HG02852 (cell line): Measurements from ENCODE around the gene RERG.
"Not testable (repeated sequence)": the region's sequence is repeated elsewhere in the genome, so short reads cannot be mapped to it uniquely, and the experiment has no call there.

Experiments
- ATAC-seq: cut with Tn5 transposase; IDR thresholded peaks from one replicate; pipeline ENCODE4 v1.9.1; 2021; ENCODE audit warnings: mild to moderate bottlenecking, moderate library complexity; ENCODE audit not compliant: unreplicated experiment

RERG gene

DNA sequence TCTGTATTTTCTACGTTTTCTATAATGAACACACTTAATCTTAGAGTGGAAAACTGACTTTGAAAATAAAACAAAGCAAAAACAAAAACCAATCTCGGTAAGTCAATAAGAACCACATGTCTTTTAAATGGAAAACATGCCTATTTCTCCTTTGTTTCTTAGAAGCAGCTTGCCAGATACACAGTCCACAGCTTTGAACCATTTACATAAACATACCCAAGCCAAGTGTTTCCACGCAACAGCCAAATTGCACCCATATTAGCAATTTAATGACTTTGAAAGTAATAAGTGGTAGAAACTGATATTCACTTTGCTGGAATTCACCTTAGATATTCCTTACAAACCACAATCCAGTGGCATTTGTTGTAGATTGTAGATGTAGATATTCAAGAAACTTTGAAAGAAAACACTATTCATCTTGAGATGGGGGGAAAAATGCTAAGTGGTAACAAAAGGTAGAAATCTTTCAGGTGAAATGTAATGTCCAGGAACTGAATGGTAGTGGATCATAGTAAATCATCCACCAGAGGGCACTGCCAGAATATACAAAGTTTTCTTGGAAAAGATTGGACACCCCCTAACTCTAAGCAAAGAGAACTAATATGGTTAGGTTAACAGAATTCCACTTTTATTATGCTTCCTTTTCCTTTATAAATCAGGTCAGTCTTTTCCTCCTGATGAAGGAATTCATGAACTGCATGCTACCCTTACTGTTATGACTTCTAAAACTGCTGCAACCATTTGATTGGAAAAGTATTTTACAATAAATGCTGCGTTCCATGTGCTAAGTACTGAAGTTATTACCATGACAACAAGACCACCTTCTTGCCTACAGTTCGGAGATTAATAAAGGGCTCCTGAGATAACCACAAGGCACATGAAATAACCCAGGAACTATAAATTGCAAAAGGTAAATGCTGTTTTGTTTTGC is 69.8 kb downstream of the RERG start:
- no peak for ATAC-seq

DNA sequence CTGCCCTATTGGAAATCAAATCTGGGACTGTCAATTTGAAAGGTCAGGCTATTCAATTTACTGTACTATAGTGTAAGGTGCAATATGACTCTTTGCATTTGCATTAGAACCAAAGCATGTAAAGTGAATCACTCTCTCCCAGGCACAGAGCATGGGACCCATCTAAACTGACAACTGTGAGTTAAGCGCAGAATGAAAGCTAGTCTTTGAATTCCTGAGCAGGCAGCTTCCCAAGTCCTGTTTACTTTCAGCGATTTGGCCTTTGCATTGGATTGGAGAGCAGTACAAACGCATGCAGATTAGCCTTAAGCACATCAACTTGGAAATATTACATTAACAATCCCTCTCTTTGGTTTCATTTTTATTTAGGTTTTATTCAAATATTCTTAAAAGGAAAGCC is 74.6 kb downstream of the RERG start:
- no peak for ATAC-seq

DNA sequence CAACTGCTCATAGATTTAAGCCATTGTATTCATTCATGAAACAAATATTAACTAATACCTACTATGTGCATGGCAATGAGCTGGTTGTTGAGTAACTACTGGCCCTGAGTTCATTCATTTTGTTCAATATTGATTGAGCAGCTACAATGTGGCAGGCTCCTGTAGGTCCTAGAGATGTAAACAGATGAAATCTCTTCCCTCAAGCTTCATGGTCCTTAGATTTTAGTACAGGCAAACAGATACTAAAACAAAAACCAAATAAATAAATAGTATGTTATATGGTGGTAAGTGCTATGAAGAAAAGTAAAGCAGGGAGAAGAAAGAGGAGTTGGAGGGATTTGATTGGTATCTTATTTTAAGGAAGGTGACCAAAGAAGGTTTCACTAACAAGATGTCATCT is 77.8 kb downstream of the RERG start:
- ATAC-seq, result no peak

DNA sequence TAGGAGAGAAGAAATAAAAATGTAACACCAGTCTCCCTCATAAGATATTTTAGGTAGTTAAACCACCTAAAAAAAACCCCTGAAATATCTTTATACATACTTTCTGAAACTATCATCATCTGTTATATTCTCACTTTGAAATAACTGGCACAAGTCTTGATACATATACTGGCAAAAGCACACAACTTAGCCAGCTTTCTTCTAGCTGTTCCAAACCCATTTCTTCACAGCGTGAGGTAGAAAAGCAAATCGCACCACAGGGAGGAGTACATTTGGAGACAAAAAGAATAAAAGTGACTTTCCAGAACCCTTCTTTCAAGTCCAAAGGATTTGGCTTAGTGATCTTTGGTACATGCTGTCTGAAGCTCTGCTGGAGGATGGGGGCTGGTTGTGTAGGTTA is 78.5 kb downstream of the RERG start:
- no peak for ATAC-seq

DNA sequence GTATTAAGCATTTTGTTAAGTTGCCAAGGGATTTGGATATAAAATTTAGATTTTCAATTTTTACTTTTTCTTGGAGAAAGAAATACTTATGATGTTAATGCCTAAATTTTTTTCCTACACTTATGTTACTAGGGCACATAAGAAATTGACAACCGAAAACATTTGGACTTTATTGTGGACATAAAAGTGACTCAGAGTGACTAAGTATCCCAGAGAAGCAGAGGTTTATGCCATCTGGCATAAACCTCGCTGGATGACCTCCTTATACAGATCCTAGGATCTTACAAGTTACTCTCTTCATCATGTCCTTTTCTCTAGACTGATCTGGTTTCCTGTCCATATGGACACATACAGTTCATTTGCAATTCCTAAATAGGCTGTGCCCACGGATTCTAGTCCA is 89.8 kb downstream of the RERG start:
- ATAC-seq, result no peak

DNA sequence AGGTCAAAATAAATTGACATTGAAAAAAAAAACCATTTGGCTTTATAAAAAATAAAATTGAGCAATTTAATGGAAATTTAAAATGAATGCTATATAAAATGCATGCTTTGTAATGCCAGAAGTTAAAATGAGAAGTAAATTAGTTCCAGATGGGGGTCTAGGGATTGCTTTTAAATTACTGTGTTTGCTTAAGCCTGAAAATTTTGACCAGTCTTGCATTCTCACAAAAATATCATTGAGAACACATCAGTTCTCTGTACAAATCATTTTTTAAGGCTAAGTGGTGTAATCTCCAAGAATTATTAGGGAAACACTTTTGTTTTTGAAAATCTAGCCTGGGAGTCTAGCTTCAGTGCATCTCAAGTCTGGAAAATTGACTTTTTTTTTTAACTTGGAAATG is 90.7 kb downstream of the RERG start:
- no peak for ATAC-seq

DNA sequence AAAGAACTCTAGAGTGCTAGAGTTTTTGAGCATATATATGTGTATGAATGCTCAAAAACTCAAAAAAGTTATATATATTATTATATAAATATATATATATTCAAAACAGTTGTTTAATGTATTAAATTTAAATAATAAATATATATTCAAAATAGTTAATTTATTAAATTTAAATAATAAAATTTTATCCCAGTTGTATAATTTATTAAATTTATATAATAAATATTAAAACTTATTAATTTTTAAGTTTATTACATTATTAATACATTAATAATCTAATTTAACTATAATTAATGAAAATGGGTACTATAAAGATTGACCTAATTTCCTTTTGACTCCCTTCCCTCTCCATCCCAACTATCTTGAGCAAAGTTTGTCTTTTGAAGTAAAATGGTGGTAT is 97.8 kb downstream of the RERG start:
- no peak for ATAC-seq

DNA sequence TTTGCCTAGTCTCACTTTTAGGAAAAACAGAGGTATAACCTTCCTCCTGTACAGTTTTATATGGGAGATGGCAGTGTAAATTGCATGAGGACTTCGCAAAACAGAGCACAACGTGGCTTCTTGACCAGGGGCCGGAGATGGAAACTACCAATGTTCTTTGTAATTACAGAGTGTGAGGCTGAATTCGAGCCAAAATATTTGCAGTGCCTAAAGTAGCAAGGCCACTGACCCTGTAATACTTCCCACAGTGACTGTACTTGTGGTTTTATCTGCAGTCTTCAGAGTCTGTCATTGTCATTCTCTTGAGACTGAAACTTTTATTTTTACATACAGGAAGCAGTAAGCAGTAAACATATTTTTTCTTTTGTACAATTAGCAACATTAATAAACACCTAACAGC is 98.9 kb downstream of the RERG start:
- no peak for ATAC-seq

DNA sequence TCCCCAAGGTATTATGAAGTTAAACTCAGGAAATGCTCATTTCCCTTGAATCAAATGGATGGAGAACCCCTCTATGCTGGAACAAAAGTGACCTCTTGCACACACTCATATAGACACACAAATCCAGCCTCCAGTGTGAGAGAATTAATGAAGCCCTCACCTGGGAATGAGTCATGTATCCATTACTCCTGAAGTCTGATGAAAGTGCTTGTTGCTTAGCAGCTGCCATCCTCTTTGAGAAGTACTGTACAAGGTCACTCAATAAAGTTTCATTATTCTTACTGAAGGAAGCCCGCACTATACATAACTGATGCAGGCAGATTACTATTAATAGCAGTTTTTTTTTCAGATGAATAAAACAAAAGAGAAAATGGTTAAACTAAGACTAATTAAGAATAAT is 102.3 kb downstream of the RERG start:
- ATAC-seq, result no peak

DNA sequence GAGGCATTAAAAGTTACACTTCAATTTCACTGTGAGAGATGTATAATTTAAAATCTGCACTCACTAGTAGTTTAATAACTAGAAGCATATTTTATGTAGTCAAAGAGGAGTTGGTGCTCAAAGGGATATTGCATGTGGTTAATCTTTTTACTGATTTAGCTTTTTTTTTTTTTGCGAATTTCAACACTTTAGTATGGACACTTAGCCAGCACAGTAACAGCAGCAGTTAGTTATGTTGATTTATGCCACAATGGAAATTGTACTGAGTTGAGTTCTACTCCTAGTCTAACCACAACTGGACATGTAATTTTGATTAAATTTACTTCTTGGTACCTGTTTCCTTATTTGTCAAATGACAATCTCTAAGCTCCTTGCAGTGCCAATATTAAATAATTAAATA is 104.2 kb downstream of the RERG start:
- ATAC-seq, result no peak

DNA sequence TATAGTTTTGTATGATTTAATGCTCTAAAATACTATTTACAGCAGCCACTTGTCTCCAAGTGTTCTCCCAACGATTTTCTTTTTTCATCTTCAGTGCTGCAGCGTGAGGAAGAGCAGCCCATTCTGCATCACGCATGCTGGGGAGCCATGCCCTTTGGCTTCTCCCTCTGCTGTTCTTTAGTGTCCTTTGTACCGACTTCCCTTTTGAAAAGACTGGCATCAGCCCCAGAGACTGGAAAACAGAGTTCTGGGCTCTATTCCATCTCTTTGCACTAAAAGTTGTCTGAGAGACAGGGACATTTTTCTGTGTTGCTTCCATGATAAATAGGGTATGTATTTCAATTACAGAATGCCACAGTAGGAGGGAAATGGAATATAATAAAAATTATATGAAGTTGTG is 105.1 kb downstream of the RERG start:
- no peak for ATAC-seq

DNA sequence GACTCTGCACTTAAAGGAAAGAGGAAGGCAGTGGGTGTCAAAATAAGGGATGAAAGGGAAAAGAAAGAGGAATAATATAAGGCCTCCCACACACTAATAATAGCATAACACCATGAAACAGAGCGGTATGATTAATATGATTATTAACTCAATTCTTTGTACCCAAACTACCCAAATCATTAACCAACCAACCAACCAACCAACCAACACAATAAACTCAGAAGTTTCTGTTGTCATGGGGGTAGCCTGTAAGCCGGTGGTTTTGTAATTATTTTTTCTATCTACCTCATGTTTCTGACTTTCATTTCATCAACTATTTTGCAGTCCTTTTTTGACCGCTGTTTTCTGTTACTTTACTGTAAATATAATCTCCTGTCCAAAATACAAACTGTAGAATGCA is 105.8 kb downstream of the RERG start:
- no peak for ATAC-seq

DNA sequence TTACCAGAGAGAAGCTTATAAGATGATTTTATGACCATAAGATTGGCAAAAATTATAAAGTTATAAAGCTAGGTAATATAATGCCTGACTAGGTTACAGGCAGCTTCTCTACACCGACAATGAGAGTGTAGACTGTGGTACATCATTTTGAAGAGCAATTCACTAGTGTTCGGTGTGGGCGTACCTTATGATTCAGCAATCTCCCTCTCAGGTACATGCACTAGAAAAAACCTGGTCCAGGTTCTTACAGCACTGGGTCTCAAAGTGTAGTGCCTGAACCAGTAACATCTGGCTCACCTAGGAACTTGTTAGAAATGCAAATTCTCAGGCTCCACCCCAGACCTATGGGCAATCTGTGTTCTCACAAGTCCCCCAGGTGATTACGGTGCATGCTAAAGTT is 106.7 kb downstream of the RERG start:
- ATAC-seq, result no peak

DNA sequence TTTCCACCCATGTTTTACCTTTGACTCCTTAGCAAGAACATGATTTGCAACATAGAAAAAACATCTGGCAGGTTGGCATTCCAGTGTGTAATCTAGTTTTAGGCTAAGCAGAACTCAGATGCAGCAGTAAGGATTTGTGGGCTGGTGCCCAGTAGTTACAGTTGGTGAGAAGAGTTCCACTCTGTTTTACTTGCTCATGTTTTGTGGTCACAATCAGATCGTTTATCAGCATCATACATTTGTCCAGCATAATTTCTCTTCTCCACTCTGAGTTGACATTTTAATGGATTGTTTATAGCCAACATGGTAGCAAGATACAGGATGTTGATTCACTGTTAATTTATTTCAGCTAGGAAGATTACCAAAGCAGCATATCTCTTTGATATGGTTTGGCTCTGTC is 128.4 kb downstream of the RERG start:
- ATAC-seq, result no peak

DNA sequence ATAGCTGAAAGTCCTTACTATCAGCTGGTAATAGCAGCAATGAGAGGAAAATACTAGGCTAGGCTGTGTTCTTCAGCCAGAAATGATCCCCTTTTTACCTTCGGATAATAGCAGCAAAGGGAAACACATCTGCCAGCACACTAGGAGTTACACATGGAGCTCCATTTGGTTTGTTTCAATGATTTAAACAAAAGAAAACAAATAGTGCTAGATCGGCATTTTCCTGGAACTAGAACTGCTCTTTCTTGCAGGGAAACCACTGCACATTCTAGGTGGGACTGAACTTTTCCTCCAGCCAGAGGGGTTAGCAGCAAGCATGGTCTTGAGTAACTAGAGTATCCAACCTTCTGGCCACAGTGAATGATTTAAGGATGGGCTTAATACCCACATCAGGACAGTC is 130.8 kb downstream of the RERG start:
- ATAC-seq, result no peak

DNA sequence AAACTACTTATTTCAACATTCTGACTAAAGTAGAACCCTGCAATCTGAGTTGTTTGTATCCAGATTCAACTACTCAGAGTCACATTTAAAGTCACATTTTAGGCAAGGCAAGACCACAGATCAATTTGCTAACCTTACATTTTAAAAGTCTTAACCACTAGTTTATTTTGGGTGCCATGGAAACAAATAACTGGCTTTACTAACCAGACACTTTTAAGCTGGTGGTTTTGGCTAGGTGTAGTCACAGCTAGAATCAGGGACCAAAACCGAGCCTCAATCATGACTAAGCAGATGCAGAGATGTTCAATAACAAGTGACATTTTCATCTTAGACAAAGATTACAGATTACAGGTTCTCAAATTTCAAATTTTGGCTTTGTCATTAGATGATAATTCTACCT is 133.1 kb downstream of the RERG start:
- no peak for ATAC-seq

DNA sequence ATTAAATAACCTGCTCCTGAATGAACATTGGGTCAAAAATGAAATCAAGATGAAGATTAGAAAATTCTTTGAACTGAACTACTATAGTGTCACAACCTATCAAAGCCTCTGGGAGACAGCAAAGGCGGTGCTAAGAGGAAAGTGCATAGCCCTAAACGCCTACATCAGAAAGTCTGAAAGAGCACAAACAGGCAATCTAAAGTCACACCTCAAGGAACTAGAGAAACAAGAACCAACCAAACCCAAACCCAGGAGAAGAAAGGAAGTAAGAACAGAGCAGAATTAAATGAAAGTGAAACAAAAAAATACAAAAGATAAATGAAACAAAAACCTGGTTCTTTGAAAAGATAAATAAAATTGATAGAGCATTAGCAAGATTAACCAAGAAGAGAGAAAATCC is 143.5 kb downstream of the RERG start:
- not testable (repeated sequence) for ATAC-seq

DNA sequence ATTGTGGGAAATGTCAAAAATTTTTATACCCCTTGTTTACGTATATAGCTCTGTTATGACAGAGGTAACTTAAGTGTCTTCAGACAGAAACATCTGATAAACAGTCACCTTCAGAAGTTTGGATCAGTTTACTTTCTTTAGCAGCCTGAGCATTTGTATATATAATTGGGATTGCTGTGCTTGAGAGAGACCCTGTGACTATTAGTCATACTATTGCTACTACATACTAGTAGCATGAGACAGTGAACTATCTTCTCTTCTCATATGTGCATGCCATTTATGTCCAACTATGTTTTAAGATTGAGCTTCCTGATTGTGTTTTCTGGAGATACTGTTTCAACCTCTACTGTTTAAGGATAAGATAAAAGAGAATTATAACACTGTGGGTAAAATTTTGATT is 146.9 kb downstream of the RERG start:
- ATAC-seq, result no peak

DNA sequence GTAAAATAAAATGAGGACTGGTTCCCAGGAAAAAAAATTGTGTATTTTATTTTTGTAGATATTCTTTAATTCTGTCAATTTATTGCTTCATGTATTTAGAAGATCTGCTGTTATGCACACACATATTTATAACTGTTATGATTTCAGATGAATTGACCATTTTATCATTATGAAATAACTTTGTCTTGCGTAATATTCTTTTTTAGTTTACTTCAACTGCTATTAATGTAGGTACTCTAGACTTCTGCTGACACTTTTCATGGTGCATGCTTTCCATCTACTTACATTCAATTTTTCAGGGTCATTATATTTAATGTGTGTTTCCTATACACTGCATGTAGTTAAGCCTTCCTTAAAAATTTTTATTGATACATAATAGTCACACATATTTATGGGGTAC is 162.1 kb downstream of the RERG start:
- no peak for ATAC-seq
